COLO829 (cell line): ENCODE measurements around the gene ATP2C2.
"Not testable (repeated sequence)": the region's sequence is repeated elsewhere in the genome, so short reads cannot be mapped to it uniquely, and the experiment has no call there.

ENCODE experiments used
- DNase-seq: peaks from one replicate; pipeline ENCODE4 v3.0.0; 2012; ENCODE audit warnings: low spot score

The ATP2C2 gene

GRCh38 chr16:84451010-84451676 is 82.8 kb downstream of the ATP2C2 start:
- not testable (repeated sequence) for DNase-seq

DNA sequence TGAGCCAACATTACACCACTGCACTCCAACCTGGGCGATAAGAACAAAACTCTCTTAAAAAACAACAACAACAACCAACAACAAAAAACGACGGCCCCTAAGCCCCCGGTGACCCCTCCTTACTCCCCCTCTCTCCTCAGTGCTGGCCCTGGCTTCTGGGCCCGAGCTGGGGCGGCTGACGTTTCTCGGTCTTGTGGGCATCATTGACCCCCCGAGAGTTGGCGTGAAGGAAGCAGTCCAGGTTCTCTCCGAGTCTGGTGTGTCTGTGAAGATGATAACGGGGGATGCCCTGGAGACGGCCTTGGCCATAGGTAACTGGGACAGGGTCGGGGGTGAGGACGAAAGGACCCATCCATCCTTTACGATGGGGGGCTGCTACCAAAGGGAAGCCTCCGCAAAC is 83.4 kb downstream of the ATP2C2 start:
- DNase-seq = no peak

DNA sequence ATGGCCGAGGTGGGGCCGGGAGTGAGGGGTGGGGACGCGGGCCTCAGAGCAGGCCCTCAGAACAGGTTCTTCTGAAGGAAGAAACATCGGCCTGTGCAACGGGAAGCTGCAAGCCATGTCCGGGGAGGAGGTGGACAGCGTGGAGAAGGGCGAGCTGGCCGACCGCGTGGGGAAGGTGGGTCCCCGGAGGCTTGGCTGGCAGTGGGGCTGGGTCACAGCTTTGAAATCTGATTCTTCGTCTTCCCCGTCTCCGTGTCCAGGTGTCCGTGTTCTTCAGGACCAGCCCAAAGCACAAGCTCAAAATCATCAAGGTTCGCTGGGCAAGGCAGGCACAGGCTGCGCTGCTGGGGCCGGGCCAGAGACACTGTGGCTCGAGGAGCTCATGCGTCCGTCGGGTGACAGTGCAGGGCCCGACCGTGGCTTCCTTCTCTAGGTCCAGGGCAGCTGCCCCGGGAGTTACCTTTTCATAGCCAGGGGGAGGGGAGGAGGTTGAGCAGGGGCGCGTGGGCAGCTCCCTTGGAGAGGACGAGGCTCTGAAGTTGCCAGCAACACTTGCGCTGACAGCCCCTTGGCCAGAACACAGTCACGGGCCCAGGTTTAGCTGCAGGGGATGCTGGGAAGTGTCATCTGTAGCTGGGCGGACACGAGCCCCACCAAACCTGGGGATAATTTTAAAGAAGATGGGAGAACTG is 84.9 kb downstream of the ATP2C2 start:
- DNase-seq = no peak

DNA sequence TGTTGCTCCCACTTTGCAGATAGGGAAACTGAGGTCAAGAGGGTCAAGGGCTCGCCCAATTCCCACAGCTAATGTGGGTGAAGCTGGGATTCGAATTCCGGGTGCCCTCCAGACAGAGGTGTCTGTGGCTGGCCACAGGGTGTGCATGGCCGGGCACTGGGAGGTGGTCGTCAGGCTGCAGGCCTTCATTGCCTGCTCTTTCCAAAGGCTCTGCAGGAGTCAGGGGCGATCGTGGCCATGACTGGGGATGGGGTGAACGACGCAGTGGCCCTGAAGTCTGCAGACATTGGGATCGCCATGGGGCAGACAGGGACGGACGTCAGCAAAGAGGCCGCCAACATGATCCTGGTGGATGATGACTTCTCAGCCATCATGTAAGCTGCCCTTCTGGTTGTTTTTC is 86.3 kb downstream of the ATP2C2 start:
- no peak for DNase-seq

GRCh38 chr16:84455031-84455430 is 86.7 kb downstream of the ATP2C2 start:
- DNase-seq = no peak

DNA sequence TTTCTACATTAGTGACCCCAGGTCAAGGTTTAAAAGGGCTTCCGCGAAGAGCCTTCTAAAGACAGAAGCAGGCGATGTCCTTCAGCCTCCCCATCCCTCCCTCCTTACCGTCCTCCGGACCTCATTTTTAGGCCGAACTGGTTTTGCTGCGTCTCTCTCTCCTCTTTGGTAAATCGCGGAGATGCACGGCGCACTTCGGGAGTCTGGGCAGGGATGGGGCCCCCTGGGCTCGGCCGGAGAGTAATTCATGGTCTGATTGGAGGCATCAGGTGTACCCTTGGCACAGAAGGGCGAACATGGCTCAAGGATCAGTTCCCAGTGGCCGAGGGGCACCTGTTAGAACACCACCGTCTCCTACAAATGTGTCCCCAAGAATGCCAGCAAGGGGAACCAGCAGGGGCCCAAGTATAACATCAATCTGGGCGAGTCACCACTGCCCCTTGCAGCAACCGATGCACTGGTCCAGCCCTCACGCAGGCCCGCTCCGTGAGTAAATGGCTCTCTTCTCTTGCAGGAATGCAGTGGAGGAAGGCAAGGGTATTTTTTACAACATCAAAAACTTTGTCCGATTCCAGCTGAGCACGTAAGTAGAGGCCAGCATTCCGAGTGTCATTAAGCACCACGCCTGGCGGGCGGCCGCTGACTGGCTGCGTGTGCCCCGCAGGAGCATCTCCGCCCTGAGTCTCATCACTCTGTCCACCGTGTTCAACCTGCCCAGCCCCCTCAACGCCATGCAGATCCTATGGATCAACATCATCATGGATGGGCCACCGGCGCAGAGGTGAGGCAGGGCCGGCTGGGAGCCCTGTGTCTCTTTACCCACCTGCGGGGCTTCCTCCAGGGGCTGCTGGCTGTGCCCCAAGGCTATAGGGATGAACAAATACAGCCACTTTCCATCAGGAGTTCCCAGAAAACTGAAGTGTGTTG is 90.5 kb downstream of the ATP2C2 start:
- no peak for DNase-seq

DNA sequence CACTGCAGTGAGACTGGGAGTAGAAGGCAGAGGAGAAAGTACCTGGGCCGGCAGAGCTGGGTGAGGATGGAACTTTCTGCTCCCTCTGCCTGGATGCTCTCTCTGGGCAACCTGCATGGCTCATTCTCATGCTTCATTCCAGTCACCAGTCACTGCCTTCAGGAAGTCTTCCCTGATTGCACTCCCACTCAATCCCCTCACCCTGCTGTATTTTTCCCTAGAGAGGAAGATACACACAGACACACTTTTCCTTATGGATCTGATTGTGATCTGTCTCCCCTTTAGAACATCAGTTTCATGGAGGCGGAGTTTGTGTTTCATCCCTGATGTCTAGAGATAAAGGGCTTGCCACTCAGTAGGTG is 91.2 kb downstream of the ATP2C2 start:
- no peak for DNase-seq

GRCh38 chr16:84459941-84460405 is 91.6 kb downstream of the ATP2C2 start:
- DNase-seq = no peak

DNA sequence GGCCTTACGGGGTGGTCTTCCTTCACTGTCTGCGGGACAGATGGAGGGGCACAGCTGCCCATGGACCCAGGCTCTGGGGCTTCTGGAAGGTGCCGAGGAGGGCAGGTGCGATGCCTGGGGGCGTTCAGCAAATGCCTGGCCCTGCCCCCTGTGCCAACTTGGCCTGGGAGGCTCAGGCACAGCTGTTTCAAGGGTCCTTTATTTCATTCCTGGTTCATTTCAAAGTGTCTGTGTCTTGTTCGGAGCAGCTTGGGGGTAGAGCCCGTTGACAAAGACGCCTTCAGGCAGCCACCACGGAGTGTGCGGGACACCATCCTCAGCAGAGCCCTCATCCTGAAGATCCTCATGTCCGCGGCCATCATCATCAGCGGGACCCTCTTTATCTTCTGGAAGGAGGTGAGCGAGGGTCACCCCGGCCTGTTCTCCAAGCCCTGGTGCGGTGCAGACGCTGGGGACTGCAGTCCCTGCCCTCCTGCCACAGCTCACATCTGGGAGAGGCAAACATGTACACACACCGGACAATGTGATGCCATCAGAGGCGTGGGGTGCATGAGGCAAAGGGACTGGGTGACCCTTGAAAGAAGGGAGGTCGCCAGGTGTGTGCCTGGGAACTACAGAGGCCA is 92.2 kb downstream of the ATP2C2 start:
- DNase-seq = no peak

DNA sequence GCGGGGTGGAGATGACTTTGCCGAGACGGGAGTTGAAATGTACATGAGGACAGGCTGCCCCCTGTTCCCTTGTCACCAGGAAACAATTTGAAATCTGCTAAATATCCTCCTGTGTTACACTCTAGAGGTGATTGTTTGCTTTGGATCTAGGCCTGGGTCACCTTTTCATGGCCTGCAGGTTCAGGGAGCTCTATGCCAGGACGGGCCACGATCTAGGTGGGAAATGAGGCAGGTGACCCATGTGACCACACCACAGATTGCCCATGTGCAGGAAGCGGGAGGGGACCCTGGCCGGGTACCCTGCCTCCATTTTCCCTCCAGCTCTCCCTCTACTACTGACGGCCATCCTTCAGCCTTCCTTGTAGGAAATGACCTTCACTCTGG is 92.7 kb downstream of the ATP2C2 start:
- no peak for DNase-seq

DNA sequence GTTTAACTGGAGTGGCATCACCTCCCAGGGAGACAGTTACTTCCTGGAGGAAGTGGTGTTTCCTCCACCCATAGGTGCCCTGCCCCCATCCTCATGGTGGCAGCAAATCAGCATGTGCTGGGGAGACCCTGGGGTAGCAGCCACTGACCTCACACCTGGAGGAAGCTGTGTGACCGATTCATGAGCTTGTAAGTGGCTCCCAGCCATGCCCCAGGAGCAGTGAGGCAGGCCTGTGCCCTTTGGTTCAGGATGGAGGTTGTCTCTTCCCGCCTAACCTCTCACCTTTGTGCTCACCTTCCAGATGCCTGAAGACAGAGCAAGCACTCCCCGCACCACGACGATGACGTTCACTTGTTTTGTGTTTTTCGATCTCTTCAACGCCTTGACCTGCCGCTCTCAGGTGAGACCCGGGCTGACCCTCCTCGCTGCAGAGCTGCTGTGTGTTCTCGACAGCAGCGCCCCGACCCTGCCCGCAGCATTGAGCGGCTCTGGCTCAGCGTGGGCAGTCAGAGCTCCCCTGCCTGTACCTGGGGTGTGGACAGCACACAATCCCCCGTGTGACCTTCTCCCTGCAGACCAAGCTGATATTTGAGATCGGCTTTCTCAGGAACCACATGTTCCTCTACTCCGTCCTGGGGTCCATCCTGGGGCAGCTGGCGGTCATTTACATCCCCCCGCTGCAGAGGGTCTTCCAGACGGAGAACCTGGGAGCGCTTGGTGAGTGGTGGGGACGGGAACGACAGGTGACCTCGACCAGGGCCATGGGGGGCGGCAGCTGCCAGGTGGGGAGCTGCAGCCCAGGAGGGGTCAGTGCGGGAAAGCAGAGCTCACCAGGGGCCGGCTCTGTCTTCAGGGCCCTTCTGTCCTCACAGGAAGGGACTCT is 93.3 kb downstream of the ATP2C2 start:
- no peak for DNase-seq

- no peak for DNase-seq
These were observed 94.2 kb downstream of the ATP2C2 start for GRCh38 chr16:84462296-84463210.

GRCh38 chr16:84463221-84463620 is 94.9 kb downstream of the ATP2C2 start:
- DNase-seq = no peak

DNA sequence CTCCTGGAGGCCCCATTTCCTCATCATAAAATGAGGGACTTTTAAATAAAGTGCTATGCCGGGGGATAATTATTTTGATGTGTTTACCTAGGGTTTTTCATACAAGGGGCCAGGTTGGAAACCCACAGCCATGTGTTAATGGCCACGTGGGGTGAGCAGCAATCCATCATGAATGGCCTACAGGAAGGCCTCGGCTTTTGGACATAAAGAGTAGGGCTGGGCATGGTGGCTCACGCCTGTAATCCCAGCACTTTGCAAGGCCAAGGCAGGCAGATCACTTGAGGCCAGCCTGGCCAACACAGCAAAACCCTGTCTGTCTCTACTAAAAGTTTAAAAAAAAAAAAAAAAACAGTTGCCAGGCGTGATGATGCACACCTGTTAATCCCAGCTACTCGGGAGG is 95.8 kb downstream of the ATP2C2 start:
- no peak for DNase-seq

- no peak for DNase-seq
These were observed 96.8 kb downstream of the ATP2C2 start for GRCh38 chr16:84465154-84465553.

DNA sequence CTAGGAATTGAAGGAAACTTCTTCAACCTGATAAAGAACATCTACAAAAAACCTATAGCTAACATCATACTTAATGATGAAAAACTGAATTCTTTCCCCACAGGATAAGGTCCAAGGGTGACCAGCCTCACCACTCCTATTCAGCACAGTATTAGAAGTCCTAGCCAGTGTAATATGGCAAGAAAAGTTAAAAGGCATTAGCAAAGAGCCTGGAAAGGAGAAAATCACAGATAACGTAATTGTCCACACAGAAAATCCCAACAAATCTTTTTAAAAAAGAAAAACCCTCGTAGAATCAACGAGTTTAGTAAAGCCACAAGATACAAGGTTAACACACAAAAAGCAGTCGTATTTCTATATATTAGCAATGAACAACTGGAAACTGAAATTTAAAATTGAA is 98.4 kb downstream of the ATP2C2 start:
- DNase-seq = no peak

DNA sequence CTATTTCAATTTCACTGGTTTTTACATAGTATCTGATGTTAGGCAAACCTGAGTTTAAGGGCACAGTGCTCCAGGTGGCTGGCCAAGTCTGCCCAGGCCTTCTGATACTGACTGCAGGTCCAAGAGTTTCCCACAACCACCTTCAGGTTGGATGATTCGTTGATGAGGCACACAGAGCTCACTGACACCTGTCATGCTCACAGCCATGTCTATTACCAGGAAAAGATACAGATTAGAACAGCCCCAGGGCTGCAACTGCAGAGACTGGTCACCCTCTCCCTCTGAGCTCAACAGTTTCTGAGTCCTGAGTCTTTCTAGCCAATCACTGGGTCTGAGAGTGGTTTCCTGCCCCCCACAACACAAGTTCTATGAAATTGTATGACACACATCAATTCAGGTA is 98.9 kb downstream of the ATP2C2 start:
- no peak for DNase-seq

DNA sequence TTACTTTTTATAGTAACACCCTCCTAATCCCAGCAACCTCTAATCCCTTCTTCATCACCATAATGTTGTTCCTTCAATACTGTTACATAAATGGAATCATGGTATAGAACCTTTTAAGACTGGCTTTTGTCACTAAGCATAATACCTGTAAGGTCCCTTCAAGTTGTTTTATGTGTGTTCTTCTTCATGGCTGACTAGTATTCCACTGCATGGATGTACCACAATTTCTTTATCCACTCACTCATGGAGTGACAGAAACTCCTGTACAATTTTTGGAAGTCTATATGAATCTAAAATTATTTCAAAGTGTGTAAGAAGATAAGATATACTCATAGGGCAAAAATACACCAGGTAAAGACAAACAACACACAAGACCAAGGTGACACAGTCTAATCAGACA is 99.4 kb downstream of the ATP2C2 start:
- DNase-seq = no peak

DNA sequence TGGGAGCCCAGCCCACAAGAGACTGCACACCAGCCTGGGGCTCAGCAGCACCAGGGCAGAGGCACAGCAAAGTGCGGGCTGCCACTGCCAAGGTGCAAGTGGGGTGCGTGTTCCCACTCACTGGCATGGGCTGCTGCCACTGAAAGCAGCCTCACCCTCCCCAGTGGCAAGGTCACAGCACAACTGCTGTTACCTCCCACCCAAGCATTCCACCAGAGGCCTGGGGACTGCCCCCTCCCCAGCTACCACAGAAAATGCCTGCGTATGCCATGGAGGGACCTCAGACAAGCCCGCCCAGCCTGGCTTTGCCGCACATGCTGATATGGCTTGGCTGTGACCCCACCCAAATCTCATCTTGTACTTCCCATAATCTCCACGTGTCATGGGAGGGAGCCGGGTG is 103.0 kb downstream of the ATP2C2 start:
- no peak for DNase-seq

DNA sequence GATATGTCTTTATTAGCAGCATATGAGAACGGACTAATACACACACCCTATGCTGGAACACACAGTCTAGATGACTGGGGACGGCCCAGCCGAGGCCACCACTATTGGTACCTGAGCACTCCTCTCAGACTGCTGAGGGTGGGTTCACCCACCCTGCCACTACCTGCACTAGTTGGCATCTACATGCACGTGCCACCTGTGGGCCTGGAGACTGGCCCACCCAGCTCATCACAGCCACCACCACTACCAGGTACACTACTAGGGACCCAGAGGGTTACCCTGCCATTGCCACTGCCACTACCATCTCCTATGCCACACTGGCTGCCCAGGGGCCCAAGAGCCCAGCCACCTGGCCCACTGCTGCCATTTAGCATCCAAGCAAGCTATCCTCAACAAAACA is 103.6 kb downstream of the ATP2C2 start:
- DNase-seq = no peak
